Measurements from ENCODE around the gene ASPHD2. TPM values are rescaled to one million over a fixed set of nuclear protein-coding genes. Genes with fewer than 3 reads are reported as not detected.

The ASPHD2 gene
- total RNA-seq, 4 donors from 2014 or later: 0.20 to 1.2 (median 0.54) TPM

DNA sequence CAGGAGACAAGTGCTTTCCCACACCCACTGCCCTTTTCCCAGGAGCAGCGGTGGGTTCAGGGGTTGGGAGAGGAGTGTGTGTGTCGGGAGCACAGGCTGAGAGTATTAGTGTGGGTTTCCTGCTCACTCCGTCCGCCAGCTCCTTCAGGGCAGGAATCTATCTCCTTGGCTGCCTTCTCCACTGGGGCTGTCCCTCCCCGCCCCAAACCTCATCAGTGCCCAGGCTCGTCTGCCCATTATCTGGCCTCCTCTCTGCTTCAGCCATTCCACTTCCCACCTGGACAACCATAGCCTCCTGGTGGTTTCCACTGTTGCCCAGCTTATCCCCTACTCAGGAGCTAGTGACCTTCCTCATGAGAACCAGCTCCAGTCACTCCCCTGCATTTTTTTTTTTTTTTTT lies 19.9 kb downstream of the ASPHD2 start:
- Histone ChIP-seq H3K27ac (no peak overlapping the region), H3K36me3 (peaks cover 3 to 52% (median 10%) of the 10 kb centered on the region in 3 donors), H3K9me3 (no peaks in the 10 kb centered on the region), H3K4me3 (no peak overlapping the region), H3K27me3 (no peaks in the 10 kb centered on the region), H3K4me1 (no peaks in the 10 kb centered on the region)
- no peak for DNase-seq (ENCODE audit: low spot score in 2 of 2)
- no peak for TF ChIP-seq EP300 (IDR thresholded peaks at IDR 0.05)
- TF ChIP-seq POLR2A (IDR thresholded peaks at IDR 0.05): no peak
- TF ChIP-seq, protein P1, sequence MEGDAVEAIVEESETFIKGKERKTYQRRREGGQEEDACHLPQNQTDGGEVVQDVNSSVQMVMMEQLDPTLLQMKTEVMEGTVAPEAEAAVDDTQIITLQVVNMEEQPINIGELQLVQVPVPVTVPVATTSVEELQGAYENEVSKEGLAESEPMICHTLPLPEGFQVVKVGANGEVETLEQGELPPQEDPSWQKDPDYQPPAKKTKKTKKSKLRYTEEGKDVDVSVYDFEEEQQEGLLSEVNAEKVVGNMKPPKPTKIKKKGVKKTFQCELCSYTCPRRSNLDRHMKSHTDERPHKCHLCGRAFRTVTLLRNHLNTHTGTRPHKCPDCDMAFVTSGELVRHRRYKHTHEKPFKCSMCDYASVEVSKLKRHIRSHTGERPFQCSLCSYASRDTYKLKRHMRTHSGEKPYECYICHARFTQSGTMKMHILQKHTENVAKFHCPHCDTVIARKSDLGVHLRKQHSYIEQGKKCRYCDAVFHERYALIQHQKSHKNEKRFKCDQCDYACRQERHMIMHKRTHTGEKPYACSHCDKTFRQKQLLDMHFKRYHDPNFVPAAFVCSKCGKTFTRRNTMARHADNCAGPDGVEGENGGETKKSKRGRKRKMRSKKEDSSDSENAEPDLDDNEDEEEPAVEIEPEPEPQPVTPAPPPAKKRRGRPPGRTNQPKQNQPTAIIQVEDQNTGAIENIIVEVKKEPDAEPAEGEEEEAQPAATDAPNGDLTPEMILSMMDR (IDR thresholded peaks at IDR 0.05): no peak
- WGBS, 2 donors: 59 to 70% methylated on average over 6 of the region's 6 CpGs

DNA sequence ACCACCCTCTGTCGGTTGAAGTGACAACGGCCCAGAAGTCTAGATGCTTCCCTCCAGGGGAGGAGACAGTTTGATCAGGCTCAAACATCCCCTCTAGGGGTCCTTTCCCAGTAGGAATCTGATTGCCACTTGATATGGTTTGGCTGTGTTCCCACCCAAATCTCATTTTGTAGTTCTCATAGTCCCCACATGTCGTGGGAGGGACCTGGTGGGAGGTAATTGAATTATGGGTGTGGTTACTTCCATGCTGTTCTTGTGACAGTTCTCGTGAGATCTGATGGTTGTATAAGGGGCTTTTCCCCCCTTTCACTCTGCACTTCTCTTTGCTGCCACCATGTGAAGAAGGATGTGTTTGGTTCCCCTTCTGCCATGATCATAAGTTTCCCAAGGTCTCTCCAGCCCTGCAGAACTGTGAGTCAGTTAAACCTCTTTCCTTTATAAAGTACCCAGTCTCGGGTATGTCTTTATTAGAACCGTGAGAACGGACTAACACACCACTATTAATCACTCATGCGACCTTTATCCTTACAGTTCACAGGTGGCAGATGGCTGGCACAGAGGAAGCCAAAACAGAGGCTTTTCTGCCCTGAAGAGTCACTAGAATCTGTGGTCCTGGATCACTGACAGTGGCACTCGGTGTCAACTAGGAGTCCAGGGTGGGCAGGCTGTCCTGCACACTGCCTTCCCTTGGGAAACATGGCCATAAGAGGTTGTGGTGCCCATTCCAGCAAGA lies 21.6 kb downstream of the ASPHD2 start:
- no peaks in the 10 kb centered on the region for H3K9me3 ChIP-seq
- no peak overlapping the region for H3K27ac ChIP-seq
- TF ChIP-seq, protein P1 (IDR thresholded peaks at IDR 0.05): no peak
- no peaks in the 10 kb centered on the region for H3K4me1 ChIP-seq
- DNase-seq (ENCODE audit: low spot score in 2 of 2): no peak
- peaks cover 3 to 61% (median 10%) of the 10 kb centered on the region in 3 donors for H3K36me3 ChIP-seq
- H3K4me3 ChIP-seq: no peak overlapping the region
- 85 to 87% methylated on average over 9 of the region's 9 CpGs for WGBS, 2 donors
- no peaks in the 10 kb centered on the region for H3K27me3 ChIP-seq

DNA sequence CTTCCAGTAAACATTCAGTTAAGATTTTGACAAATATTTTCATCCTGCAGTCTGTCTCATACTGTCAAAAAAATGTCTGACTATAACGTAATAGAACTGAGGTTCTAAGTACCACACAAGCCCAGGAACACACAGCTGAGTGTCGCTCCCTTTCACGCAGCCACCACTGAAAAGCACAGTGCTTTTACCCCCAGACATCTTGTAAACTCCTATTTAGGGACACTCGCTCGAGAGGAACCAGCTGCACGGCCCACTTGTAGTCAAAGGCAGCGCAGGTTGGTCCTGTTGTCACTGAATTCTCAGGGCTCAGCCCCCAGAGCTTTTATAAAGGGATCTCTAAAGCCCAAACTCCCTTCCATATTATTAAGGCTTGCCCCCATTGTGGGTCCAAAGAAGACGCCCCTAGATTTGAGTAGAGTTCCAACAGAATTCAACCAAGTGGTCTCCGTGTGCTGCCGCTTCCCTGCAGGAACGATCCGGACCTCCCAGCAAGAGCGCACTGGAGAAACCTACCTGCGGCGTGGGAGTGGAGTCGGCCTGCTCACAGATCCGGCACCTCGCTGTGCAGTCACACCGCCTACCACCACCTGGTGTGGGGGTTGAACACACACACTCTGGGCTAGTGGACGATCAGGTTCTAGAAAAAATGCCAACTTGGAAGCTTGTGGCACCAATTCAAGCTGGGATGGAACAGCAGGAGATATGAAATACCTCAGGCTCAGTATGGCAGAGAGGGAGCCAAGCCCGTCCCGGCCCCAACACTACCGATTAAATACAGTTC lies 23.4 kb downstream of the ASPHD2 start:
- TF ChIP-seq, protein P1 (IDR thresholded peaks at IDR 0.05): no peak
- TF ChIP-seq POLR2A (IDR thresholded peaks at IDR 0.05): no peak
- no peak for TF ChIP-seq EP300 (IDR thresholded peaks at IDR 0.05)
- H3K27me3 ChIP-seq: no peaks in the 10 kb centered on the region
- 92 to 95% methylated on average over 23 of the region's 23 CpGs for WGBS, 2 donors
- H3K4me3 ChIP-seq: no peak overlapping the region
- DNase-seq (ENCODE audit: low spot score in 2 of 2): no peak
- no peak overlapping the region for H3K27ac ChIP-seq
- peaks cover 3 to 74% (median 14%) of the 10 kb centered on the region in 3 donors for H3K36me3 ChIP-seq
- no peaks in the 10 kb centered on the region for H3K9me3 ChIP-seq
- H3K4me1 ChIP-seq: no peaks in the 10 kb centered on the region

DNA sequence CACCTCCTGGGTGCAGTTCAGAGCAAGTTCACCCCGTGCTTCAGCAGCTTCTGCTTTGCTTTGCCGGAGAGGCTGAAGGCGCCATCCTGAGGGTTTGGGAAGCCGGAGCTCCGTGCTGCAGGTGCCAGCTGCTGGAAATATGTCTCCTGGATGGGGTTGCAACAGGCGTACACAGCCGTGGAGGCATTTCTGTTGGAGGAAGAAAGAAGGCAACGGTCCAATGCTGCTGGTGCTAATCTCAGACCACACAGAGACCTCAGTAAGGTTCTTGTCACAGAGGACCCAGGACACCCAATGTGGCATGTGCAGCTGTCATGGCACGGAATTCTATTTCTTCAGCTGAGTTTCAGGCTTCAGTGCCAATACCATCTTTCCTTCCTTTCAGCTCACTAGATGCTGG lies 24.2 kb downstream of the ASPHD2 start:
- no peak for DNase-seq (ENCODE audit: low spot score in 2 of 2)
- H3K27me3 ChIP-seq: no peaks in the 10 kb centered on the region
- H3K9me3 ChIP-seq: no peaks in the 10 kb centered on the region
- H3K4me3 ChIP-seq: no peak overlapping the region
- no peak overlapping the region for H3K27ac ChIP-seq
- peaks cover 3 to 82% (median 14%) of the 10 kb centered on the region in 3 donors for H3K36me3 ChIP-seq
- TF ChIP-seq POLR2A (IDR thresholded peaks at IDR 0.05): no peak
- no peaks in the 10 kb centered on the region for H3K4me1 ChIP-seq
- WGBS, 2 donors: 91 to 98% methylated on average over 9 of the region's 9 CpGs

DNA sequence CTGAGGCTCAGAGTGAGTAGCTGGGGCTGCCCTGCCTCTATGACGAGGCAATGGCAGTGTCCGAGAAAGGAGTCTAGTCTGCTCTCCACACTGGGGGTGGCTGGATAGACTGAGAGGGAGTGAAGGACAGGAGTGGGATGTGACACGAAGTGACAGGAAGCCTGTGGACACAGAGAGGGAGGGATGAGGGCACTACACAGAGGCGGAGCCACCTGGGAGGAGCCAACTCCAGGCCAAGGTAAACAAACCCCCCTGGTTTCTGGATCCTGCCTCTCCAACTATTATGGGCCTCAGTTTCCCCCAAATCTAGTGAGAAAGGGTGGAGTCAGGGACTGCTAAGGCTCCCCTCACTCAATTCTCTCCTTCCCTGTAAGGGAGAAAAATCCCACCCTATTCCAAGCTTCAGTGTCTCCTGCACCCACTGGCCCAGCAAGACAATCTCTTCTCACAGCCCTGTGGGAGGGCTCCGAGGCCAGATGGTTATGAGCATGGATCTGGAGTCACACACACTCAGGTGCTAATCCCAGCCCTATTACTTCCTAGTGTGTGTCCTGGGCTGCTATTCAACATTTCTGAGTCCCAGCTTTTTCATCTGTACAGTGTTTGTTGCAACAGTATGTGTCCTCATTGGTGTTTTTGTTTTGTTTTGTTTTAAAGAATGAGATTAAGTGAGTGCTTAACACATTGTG lies 24.9 kb downstream of the ASPHD2 start:
- WGBS, 2 donors: 86 to 88% methylated on average over 5 of the region's 5 CpGs
- Histone ChIP-seq H3K27ac (no peak overlapping the region), H3K4me3 (no peak overlapping the region), H3K36me3 (peaks cover 3 to 89% (median 14%) of the 10 kb centered on the region in 3 donors), H3K27me3 (no peaks in the 10 kb centered on the region), H3K9me3 (no peaks in the 10 kb centered on the region), H3K4me1 (no peaks in the 10 kb centered on the region)
- TF ChIP-seq, protein P1 (IDR thresholded peaks at IDR 0.05): no peak
- TF ChIP-seq POLR2A (IDR thresholded peaks at IDR 0.05) (no peak), EP300 (IDR thresholded peaks at IDR 0.05) (no peak)
- DNase-seq (ENCODE audit: low spot score in 2 of 2): no peak

Measured in tibial nerve (tissue), 4 donors.